ENCODE data around the gene GFM1. TPM values are rescaled to one million over a fixed set of nuclear protein-coding genes. Genes with fewer than 3 reads are reported as not detected.

GFM1 gene
- total RNA-seq, 5 donors from 2014 or later (not counting 1 experiment from before 2014, with no cell fraction given): 39.0 to 46.8 (median 40.1) TPM

DNA sequence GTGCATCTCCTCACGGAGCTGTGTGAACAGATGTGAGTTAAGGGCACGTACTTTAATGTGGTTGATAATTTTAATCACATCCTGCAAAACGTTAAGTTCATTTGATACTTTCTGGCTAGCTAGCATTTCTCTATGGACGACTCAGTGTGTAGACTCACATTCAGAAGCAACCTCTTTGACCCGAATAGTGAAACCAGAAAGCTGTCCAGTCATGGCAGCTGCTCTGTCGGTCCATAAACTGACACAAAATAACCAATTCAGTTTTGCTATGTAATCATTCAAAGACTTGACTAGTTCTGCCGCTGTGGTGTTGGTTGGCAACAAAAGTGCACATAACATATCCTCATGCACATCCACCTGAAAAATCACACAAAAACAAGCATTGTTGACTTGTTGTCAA is 3.7 kb upstream of the GFM1 start:
- H3K36me3 ChIP-seq (ENCODE audit: control insufficient read depth in 2 of 2, extremely low read depth in 1 of 2, insufficient read depth in 1 of 2, low read length in 1 of 2): no peaks in the 10 kb centered on the region
- Mint-ChIP-seq H3K4me3 (no peak overlapping the region), H3K27ac (no peak overlapping the region), H3K27me3 (peaks cover 0 to 1% of the 10 kb centered on the region in 2 donors), H3K9me3 (no peaks in the 10 kb centered on the region), H3K4me1 (peaks cover 17 to 29% (median 25%) of the 10 kb centered on the region in 3 donors), H3K36me3 (no peaks in the 10 kb centered on the region)
- DNase-seq (no peak), ATAC-seq (replicated peaks in 1 of 4) (no peak)
- peaks cover 4 to 19% of the 10 kb centered on the region in 2 experiments for H3K4me1 ChIP-seq (ENCODE audit: control insufficient read depth in 1 of 2, extremely low read depth in 1 of 2, insufficient read depth in 2 of 2, low read length in 2 of 2)
- no peaks in the 10 kb centered on the region for H3K27me3 ChIP-seq (replicated peaks in 1 of 2; ENCODE audit: control insufficient read depth in 2 of 2, extremely low read depth in 1 of 2, insufficient read depth in 2 of 2, low read length in 1 of 2)
- no peak overlapping the region for H3K4me3 ChIP-seq (ENCODE audit: control insufficient read depth in 1 of 2, extremely low read depth in 1 of 2, low read length in 1 of 2)
- no peaks in the 10 kb centered on the region for H3K9me3 ChIP-seq
- ChIA-PET CTCF (interaction anchor here in 1 of 2 donors (0.7 kb wide), 1 partner anchor 18 kb away, joined by 3 read pairs; no protein-coding TSS in a partner anchor), POLR2A (no interaction called here)
- no peak overlapping the region for H3K27ac ChIP-seq (ENCODE audit: low read length)
- WGBS (ENCODE audit: insufficient coverage): 65% methylated on average over 4 of the region's 7 CpGs

DNA sequence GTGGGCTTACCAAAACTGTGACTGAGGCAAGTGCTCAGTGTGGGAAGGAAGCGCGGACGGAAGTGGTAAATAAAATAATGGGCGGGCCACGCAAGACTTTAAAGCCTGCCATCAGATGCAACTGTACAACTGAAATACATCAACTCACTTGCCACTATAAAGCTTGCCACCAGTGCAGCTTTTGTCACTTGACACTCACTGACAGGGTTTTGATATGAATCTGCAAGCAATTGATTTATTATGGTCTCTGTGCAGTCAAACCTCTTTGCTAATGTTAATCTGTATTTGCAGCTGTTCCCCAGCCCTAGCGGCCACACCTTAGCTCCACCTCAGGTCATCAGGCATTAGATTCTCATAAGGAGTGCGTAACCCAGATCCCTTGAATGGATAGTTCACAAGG is 2.3 kb upstream of the GFM1 start:
- Mint-ChIP-seq H3K4me1 (peaks cover 28 to 40% (median 36%) of the 10 kb centered on the region in 3 donors), H3K9me3 (no peaks in the 10 kb centered on the region), H3K4me3 (no peak overlapping the region), H3K27me3 (no peaks in the 10 kb centered on the region), H3K27ac (peak overlapping the region; percentile 22 to 87), H3K36me3 (peaks cover 9% of the 10 kb centered on the region)
- H3K27ac ChIP-seq (ENCODE audit: low read length): peak overlapping the region; percentile 31
- CTCF ChIA-PET: interaction anchor here (0.8 to 1.0 kb wide), 2 partner anchors 9 to 85 kb away, joined by 3 read pairs; no protein-coding TSS in a partner anchor
- POLR2A ChIA-PET: no interaction called here
- ATAC-seq (replicated peaks in 1 of 4) (no peak), DNase-seq (peak in 2 of 35 experiments; percentile 1 to 28)
- peaks cover 6 to 19% of the 10 kb centered on the region in 2 experiments for H3K4me1 ChIP-seq (ENCODE audit: control insufficient read depth in 1 of 2, extremely low read depth in 1 of 2, insufficient read depth in 2 of 2, low read length in 2 of 2)
- H3K36me3 ChIP-seq (ENCODE audit: control insufficient read depth in 2 of 2, extremely low read depth in 1 of 2, insufficient read depth in 1 of 2, low read length in 1 of 2): peaks cover 0 to 6% of the 10 kb centered on the region in 2 donors
- no peaks in the 10 kb centered on the region for H3K9me3 ChIP-seq
- no peak overlapping the region for H3K4me3 ChIP-seq (ENCODE audit: control insufficient read depth in 1 of 2, extremely low read depth in 1 of 2, low read length in 1 of 2)
- 83% methylated on average over 1 of the region's 7 CpGs for WGBS (ENCODE audit: insufficient coverage)
- H3K27me3 ChIP-seq (replicated peaks in 1 of 2; ENCODE audit: control insufficient read depth in 2 of 2, extremely low read depth in 1 of 2, insufficient read depth in 2 of 2, low read length in 1 of 2): no peaks in the 10 kb centered on the region

DNA sequence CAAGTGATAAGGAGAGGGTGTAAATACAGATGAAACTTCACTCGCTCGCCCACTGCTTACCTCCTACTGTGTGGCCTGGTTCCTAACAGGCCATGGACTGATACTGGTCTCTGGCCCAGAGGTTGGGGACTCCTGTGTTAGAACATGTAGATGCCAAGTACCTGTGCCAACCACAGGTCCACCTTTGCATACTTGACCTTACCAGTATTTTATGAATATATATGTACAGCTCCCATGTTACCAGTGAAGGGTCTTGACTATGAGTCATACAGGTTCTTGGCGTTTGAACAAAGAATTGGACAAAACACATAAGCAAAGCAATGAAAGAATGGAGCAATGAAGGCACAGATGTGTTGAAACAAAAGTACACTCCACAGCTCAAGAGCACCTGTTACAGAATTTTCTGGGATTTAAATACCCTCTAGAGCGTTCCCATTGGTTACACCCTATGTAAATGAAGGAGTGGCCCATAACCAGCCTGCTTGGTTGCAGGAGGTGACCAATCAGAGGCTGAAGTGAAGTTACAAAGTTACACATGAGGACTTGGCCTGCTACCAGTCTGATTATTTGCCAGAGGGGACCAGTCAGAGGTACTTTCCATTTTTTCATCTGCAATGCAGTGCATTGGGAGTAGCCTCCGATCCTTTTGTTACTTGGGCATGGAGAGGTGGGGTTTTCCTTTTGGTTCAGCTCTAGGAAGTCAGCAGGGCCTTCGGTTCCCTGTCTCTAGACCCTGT is 1.7 kb upstream of the GFM1 start:
- H3K9me3 Mint-ChIP-seq: no peaks in the 10 kb centered on the region
- peaks cover 32 to 45% (median 39%) of the 10 kb centered on the region in 3 donors for H3K4me1 Mint-ChIP-seq
- Histone ChIP-seq H3K27me3 (replicated peaks in 1 of 2; ENCODE audit: control insufficient read depth in 2 of 2, extremely low read depth in 1 of 2, insufficient read depth in 2 of 2, low read length in 1 of 2) (no peaks in the 10 kb centered on the region), H3K36me3 (ENCODE audit: control insufficient read depth in 2 of 2, extremely low read depth in 1 of 2, insufficient read depth in 1 of 2, low read length in 1 of 2) (peaks cover 0 to 10% of the 10 kb centered on the region in 2 donors), H3K4me1 (ENCODE audit: control insufficient read depth in 1 of 2, extremely low read depth in 1 of 2, insufficient read depth in 2 of 2, low read length in 2 of 2) (peaks cover 6 to 19% of the 10 kb centered on the region in 2 experiments), H3K9me3 (no peaks in the 10 kb centered on the region), H3K27ac (ENCODE audit: low read length) (peak overlapping the region; percentile 31), H3K4me3 (ENCODE audit: control insufficient read depth in 1 of 2, extremely low read depth in 1 of 2, low read length in 1 of 2) (no peak overlapping the region)
- no peak overlapping the region for H3K4me3 Mint-ChIP-seq
- CTCF ChIA-PET: interaction anchor here (0.8 to 4.7 kb wide), 4 partner anchors 9 to 103 kb away, joined by 3 to 59 read pairs (median 4); no protein-coding TSS in a partner anchor
- no peak for ATAC-seq (replicated peaks in 1 of 4)
- H3K27me3 Mint-ChIP-seq: no peaks in the 10 kb centered on the region
- H3K36me3 Mint-ChIP-seq: peaks cover 10% of the 10 kb centered on the region
- no peak for DNase-seq
- POLR2A ChIA-PET: no interaction called here
- H3K27ac Mint-ChIP-seq: peak overlapping the region; percentile 22 to 65
- WGBS (ENCODE audit: insufficient coverage): 100% methylated on average over 2 of the region's 6 CpGs

DNA sequence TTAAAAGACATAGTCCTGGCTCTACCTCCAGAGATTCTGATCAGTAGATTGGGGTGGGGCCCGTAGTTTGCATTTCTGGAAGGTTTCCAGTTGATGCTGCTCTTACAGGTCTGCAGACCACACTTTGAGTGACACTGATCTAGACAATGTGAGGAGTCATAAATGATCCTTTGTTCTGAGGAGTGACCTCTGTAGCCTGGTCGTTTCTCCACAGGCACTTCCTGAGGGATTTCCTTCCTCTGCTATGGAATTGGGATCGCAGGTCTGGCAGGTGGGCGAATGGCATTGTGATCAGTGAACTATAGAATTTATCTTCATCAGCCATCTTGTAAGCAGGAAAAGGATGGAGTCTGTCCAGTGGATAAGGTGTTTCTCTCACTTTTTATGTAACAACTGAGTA is 5.5 kb downstream of the GFM1 start:
- WGBS (ENCODE audit: insufficient coverage): 100% methylated on average over 1 of the region's 4 CpGs
- no peaks in the 10 kb centered on the region for H3K27me3 Mint-ChIP-seq
- H3K4me1 Mint-ChIP-seq: peaks cover 34 to 44% (median 38%) of the 10 kb centered on the region in 3 donors
- H3K9me3 ChIP-seq: no peaks in the 10 kb centered on the region
- H3K9me3 Mint-ChIP-seq: no peaks in the 10 kb centered on the region
- no peaks in the 10 kb centered on the region for H3K27me3 ChIP-seq (replicated peaks in 1 of 2; ENCODE audit: control insufficient read depth in 2 of 2, extremely low read depth in 1 of 2, insufficient read depth in 2 of 2, low read length in 1 of 2)
- ATAC-seq (replicated peaks in 1 of 4) (no peak), DNase-seq (no peak)
- no peak overlapping the region for H3K4me3 Mint-ChIP-seq
- H3K4me1 ChIP-seq (ENCODE audit: control insufficient read depth in 1 of 2, extremely low read depth in 1 of 2, insufficient read depth in 2 of 2, low read length in 2 of 2): peaks cover 0 to 4% of the 10 kb centered on the region in 2 experiments
- peaks cover 42% of the 10 kb centered on the region for H3K36me3 Mint-ChIP-seq
- H3K27ac ChIP-seq (ENCODE audit: low read length): no peak overlapping the region
- H3K27ac Mint-ChIP-seq: peak overlapping the region; percentile 5 to 39
- H3K36me3 ChIP-seq (ENCODE audit: control insufficient read depth in 2 of 2, extremely low read depth in 1 of 2, insufficient read depth in 1 of 2, low read length in 1 of 2): peaks cover 0 to 54% of the 10 kb centered on the region in 2 donors
- H3K4me3 ChIP-seq (ENCODE audit: control insufficient read depth in 1 of 2, extremely low read depth in 1 of 2, low read length in 1 of 2): no peak overlapping the region
- POLR2A ChIA-PET: no interaction called here
- CTCF ChIA-PET: no interaction called here

DNA sequence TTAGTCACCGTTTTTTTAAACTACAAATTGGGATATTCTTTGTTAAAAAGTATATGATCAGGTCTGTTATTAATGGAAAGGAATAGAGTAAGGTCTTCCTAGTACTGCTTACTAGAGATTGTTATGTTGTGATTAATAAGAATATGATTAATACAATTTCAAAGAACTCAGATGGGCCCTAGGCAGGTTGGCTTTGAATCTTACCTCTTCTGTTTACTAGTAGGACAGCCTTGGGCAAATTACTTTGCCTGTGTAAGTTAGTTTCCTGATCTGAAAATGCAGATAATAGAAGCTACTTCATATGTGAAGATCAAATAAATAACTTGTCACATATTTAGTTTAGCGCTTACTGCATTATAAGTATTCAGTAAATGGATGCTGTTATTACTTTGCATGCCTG is 6.9 kb downstream of the GFM1 start:
- CTCF ChIA-PET: interaction anchor here in 1 of 2 donors (0.7 to 1.3 kb wide), 3 partner anchors 8 to 11 kb away, joined by 3 to 5 read pairs (median 4); no protein-coding TSS in a partner anchor
- Histone ChIP-seq H3K27me3 (replicated peaks in 1 of 2; ENCODE audit: control insufficient read depth in 2 of 2, extremely low read depth in 1 of 2, insufficient read depth in 2 of 2, low read length in 1 of 2) (no peaks in the 10 kb centered on the region), H3K4me1 (ENCODE audit: control insufficient read depth in 1 of 2, extremely low read depth in 1 of 2, insufficient read depth in 2 of 2, low read length in 2 of 2) (no peaks in the 10 kb centered on the region), H3K27ac (ENCODE audit: low read length) (no peak overlapping the region), H3K36me3 (ENCODE audit: control insufficient read depth in 2 of 2, extremely low read depth in 1 of 2, insufficient read depth in 1 of 2, low read length in 1 of 2) (peaks cover 0 to 59% of the 10 kb centered on the region in 2 donors), H3K4me3 (ENCODE audit: control insufficient read depth in 1 of 2, extremely low read depth in 1 of 2, low read length in 1 of 2) (no peak overlapping the region), H3K9me3 (no peaks in the 10 kb centered on the region)
- no peak for ATAC-seq (replicated peaks in 1 of 4)
- whole genome bisulfite sequencing (ENCODE audit: insufficient coverage): no CpG with 5 or more reads among the region's 2 CpGs
- Mint-ChIP-seq H3K4me3 (no peak overlapping the region), H3K4me1 (peaks cover 20 to 32% (median 27%) of the 10 kb centered on the region in 3 donors), H3K36me3 (peaks cover 41% of the 10 kb centered on the region), H3K9me3 (no peaks in the 10 kb centered on the region), H3K27me3 (no peaks in the 10 kb centered on the region), H3K27ac (no peak overlapping the region)
- POLR2A ChIA-PET: interaction anchor here in 1 of 2 donors (0.6 kb wide), 1 partner anchor 159 kb away, joined by 3 read pairs; no protein-coding TSS in a partner anchor
- DNase-seq: no peak

DNA sequence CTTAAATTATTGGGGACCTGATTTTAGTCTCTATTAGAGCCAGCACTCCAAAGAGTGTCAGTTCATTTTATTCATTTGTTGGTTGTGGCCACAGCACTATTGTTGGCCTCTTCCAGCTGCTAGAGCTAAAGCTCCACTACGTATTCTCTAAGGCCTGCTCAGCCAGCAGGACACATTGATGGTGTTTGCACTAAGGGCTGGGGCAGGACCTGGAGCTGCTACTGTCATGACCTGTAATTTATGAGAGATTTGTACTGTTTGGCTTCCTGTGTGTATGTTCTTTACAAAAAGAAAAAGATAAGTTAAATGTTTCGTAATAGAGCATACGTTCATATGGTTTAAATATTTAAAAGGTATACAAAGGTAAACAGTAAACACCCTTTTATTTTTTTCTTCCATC is 8.1 kb downstream of the GFM1 start:
- no peak overlapping the region for H3K4me3 ChIP-seq (ENCODE audit: control insufficient read depth in 1 of 2, extremely low read depth in 1 of 2, low read length in 1 of 2)
- Mint-ChIP-seq H3K36me3 (peaks cover 42% of the 10 kb centered on the region), H3K4me3 (no peak overlapping the region), H3K27me3 (no peaks in the 10 kb centered on the region), H3K27ac (no peak overlapping the region), H3K9me3 (no peaks in the 10 kb centered on the region), H3K4me1 (peaks cover 13 to 25% (median 17%) of the 10 kb centered on the region in 3 donors)
- no peaks in the 10 kb centered on the region for H3K4me1 ChIP-seq (ENCODE audit: control insufficient read depth in 1 of 2, extremely low read depth in 1 of 2, insufficient read depth in 2 of 2, low read length in 2 of 2)
- DNase-seq (no peak), ATAC-seq (replicated peaks in 1 of 4) (no peak)
- POLR2A ChIA-PET: interaction anchor here in 1 of 2 donors (1.0 kb wide), 1 partner anchor 10 kb away, joined by 3 read pairs; no protein-coding TSS in a partner anchor
- CTCF ChIA-PET: interaction anchor here in 1 of 2 donors (0.5 kb wide), 2 partner anchors 47 to 137 kb away, joined by 3 to 6 read pairs; no protein-coding TSS in a partner anchor
- H3K27me3 ChIP-seq (replicated peaks in 1 of 2; ENCODE audit: control insufficient read depth in 2 of 2, extremely low read depth in 1 of 2, insufficient read depth in 2 of 2, low read length in 1 of 2): no peaks in the 10 kb centered on the region
- 100% methylated on average over 1 of the region's 3 CpGs for WGBS (ENCODE audit: insufficient coverage)
- no peaks in the 10 kb centered on the region for H3K9me3 ChIP-seq
- H3K27ac ChIP-seq (ENCODE audit: low read length): no peak overlapping the region
- H3K36me3 ChIP-seq (ENCODE audit: control insufficient read depth in 2 of 2, extremely low read depth in 1 of 2, insufficient read depth in 1 of 2, low read length in 1 of 2): peaks cover 0 to 61% of the 10 kb centered on the region in 2 donors

Data from T-cell (primary cell).